ENCODE measurements around the gene PTPRJ. TPM values are rescaled to one million over a fixed set of nuclear protein-coding genes. Genes with fewer than 3 reads are reported as not detected.

PTPRJ gene
- total and polyA plus RNA-seq, 4 donors = 15.9 to 26.7 (median 17.0) TPM

GRCh38 chr11:48162885-48163268 is 182.5 kb downstream of the PTPRJ start:
- no peak overlapping the region for H3K4me3 ChIP-seq (ENCODE audit: low read depth, low read length)
- H3K4me1 ChIP-seq (ENCODE audit: control insufficient read depth, insufficient read depth, low read length) = no peaks in the 10 kb centered on the region
- H3K9me3 ChIP-seq (ENCODE audit: control insufficient read depth, insufficient read depth, low read length) = no peaks in the 10 kb centered on the region
- H3K36me3 ChIP-seq (ENCODE audit: control insufficient read depth, insufficient read depth, low read length) = peaks cover 15% of the 10 kb centered on the region
- H3K27ac ChIP-seq (ENCODE audit: low read depth, low read length) = no peak overlapping the region
- WGBS (ENCODE audit: insufficient coverage) = 27% methylated on average over 1 of the region's 1 CpG
- peak in 1 of 6 donors; percentile 80 for DNase-seq (ENCODE audit: low read depth in 4 of 6, low spot score in 6 of 6)
- no peaks in the 10 kb centered on the region for H3K27me3 ChIP-seq (ENCODE audit: control insufficient read depth, insufficient read depth, low read length)

GRCh38 chr11:48163360-48164100 is 183.2 kb downstream of the PTPRJ start:
- WGBS (ENCODE audit: insufficient coverage) = 82% methylated on average over 6 of the region's 12 CpGs
- Histone ChIP-seq H3K9me3 (ENCODE audit: control insufficient read depth, insufficient read depth, low read length) (no peaks in the 10 kb centered on the region), H3K27ac (ENCODE audit: low read depth, low read length) (no peak overlapping the region), H3K36me3 (ENCODE audit: control insufficient read depth, insufficient read depth, low read length) (peaks cover 15% of the 10 kb centered on the region), H3K4me1 (ENCODE audit: control insufficient read depth, insufficient read depth, low read length) (no peaks in the 10 kb centered on the region), H3K4me3 (ENCODE audit: low read depth, low read length) (no peak overlapping the region), H3K27me3 (ENCODE audit: control insufficient read depth, insufficient read depth, low read length) (no peaks in the 10 kb centered on the region)
- peak in 2 of 6 donors; percentile 25 to 62 for DNase-seq (ENCODE audit: low read depth in 4 of 6, low spot score in 6 of 6)

- peaks cover 15% of the 10 kb centered on the region for H3K36me3 ChIP-seq (ENCODE audit: control insufficient read depth, insufficient read depth, low read length)
- no peak for DNase-seq (ENCODE audit: low read depth in 4 of 6, low spot score in 6 of 6)
- no peaks in the 10 kb centered on the region for H3K9me3 ChIP-seq (ENCODE audit: control insufficient read depth, insufficient read depth, low read length)
- no peak overlapping the region for H3K27ac ChIP-seq (ENCODE audit: low read depth, low read length)
- H3K4me3 ChIP-seq (ENCODE audit: low read depth, low read length) = no peak overlapping the region
- peaks cover 8% of the 10 kb centered on the region for H3K4me1 ChIP-seq (ENCODE audit: control insufficient read depth, insufficient read depth, low read length)
- no peaks in the 10 kb centered on the region for H3K27me3 ChIP-seq (ENCODE audit: control insufficient read depth, insufficient read depth, low read length)
Measured at GRCh38 chr11:48164836-48165235, 184.5 kb downstream of the PTPRJ start.

GRCh38 chr11:48165426-48165825 is 185.1 kb downstream of the PTPRJ start:
- Histone ChIP-seq H3K27me3 (ENCODE audit: control insufficient read depth, insufficient read depth, low read length) (no peaks in the 10 kb centered on the region), H3K4me3 (ENCODE audit: low read depth, low read length) (no peak overlapping the region), H3K27ac (ENCODE audit: low read depth, low read length) (no peak overlapping the region), H3K36me3 (ENCODE audit: control insufficient read depth, insufficient read depth, low read length) (peaks cover 15% of the 10 kb centered on the region), H3K4me1 (ENCODE audit: control insufficient read depth, insufficient read depth, low read length) (peaks cover 12% of the 10 kb centered on the region), H3K9me3 (ENCODE audit: control insufficient read depth, insufficient read depth, low read length) (no peaks in the 10 kb centered on the region)
- 100% methylated on average over 1 of the region's 3 CpGs for WGBS (ENCODE audit: insufficient coverage)
- no peak for DNase-seq (ENCODE audit: low read depth in 4 of 6, low spot score in 6 of 6)

GRCh38 chr11:48167380-48167779 is 187.0 kb downstream of the PTPRJ start:
- WGBS (ENCODE audit: insufficient coverage) = no CpG with 5 or more reads among the region's 6 CpGs

GRCh38 chr11:48168815-48169214 is 188.5 kb downstream of the PTPRJ start:
- H3K27me3 ChIP-seq (ENCODE audit: control insufficient read depth, insufficient read depth, low read length) = no peaks in the 10 kb centered on the region
- H3K4me1 ChIP-seq (ENCODE audit: control insufficient read depth, insufficient read depth, low read length) = peaks cover 26% of the 10 kb centered on the region
- H3K36me3 ChIP-seq (ENCODE audit: control insufficient read depth, insufficient read depth, low read length) = peaks cover 11% of the 10 kb centered on the region
- 80% methylated on average over 3 of the region's 6 CpGs for WGBS (ENCODE audit: insufficient coverage)
- no peak overlapping the region for H3K27ac ChIP-seq (ENCODE audit: low read depth, low read length)
- H3K4me3 ChIP-seq (ENCODE audit: low read depth, low read length) = no peak overlapping the region
- H3K9me3 ChIP-seq (ENCODE audit: control insufficient read depth, insufficient read depth, low read length) = no peaks in the 10 kb centered on the region
- no peak for DNase-seq (ENCODE audit: low read depth in 4 of 6, low spot score in 6 of 6)

More at GRCh38 chr11:48167380-48167779, 187.0 kb downstream of the PTPRJ start:
- H3K4me1 ChIP-seq (ENCODE audit: control insufficient read depth, insufficient read depth, low read length) = peaks cover 17% of the 10 kb centered on the region
- no peaks in the 10 kb centered on the region for H3K9me3 ChIP-seq (ENCODE audit: control insufficient read depth, insufficient read depth, low read length)
- no peaks in the 10 kb centered on the region for H3K27me3 ChIP-seq (ENCODE audit: control insufficient read depth, insufficient read depth, low read length)
- DNase-seq (ENCODE audit: low read depth in 4 of 6, low spot score in 6 of 6) = no peak
- peaks cover 12% of the 10 kb centered on the region for H3K36me3 ChIP-seq (ENCODE audit: control insufficient read depth, insufficient read depth, low read length)
- H3K4me3 ChIP-seq (ENCODE audit: low read depth, low read length) = no peak overlapping the region
- H3K27ac ChIP-seq (ENCODE audit: low read depth, low read length) = no peak overlapping the region

- DNase-seq (ENCODE audit: low read depth in 4 of 6, low spot score in 6 of 6) = no peak
- Histone ChIP-seq H3K27me3 (ENCODE audit: control insufficient read depth, insufficient read depth, low read length) (no peaks in the 10 kb centered on the region), H3K4me1 (ENCODE audit: control insufficient read depth, insufficient read depth, low read length) (peaks cover 26% of the 10 kb centered on the region), H3K27ac (ENCODE audit: low read depth, low read length) (no peak overlapping the region), H3K36me3 (ENCODE audit: control insufficient read depth, insufficient read depth, low read length) (peaks cover 8% of the 10 kb centered on the region), H3K4me3 (ENCODE audit: low read depth, low read length) (no peak overlapping the region), H3K9me3 (ENCODE audit: control insufficient read depth, insufficient read depth, low read length) (no peaks in the 10 kb centered on the region)
- WGBS (ENCODE audit: insufficient coverage) = 57% methylated on average over 3 of the region's 6 CpGs
Measured at GRCh38 chr11:48169259-48169658, 188.9 kb downstream of the PTPRJ start.

- peaks cover 8% of the 10 kb centered on the region for H3K36me3 ChIP-seq (ENCODE audit: control insufficient read depth, insufficient read depth, low read length)
- H3K27ac ChIP-seq (ENCODE audit: low read depth, low read length) = peak overlapping the region; percentile 43
- no peaks in the 10 kb centered on the region for H3K9me3 ChIP-seq (ENCODE audit: control insufficient read depth, insufficient read depth, low read length)
- H3K27me3 ChIP-seq (ENCODE audit: control insufficient read depth, insufficient read depth, low read length) = no peaks in the 10 kb centered on the region
- H3K4me3 ChIP-seq (ENCODE audit: low read depth, low read length) = no peak overlapping the region
- 17% methylated on average over 6 of the region's 7 CpGs for WGBS (ENCODE audit: insufficient coverage)
- peaks cover 26% of the 10 kb centered on the region for H3K4me1 ChIP-seq (ENCODE audit: control insufficient read depth, insufficient read depth, low read length)
- DNase-seq (ENCODE audit: low read depth in 4 of 6, low spot score in 6 of 6) = no peak
Measured at GRCh38 chr11:48169717-48170116, 189.4 kb downstream of the PTPRJ start.

- 57% methylated on average over 5 of the region's 10 CpGs for WGBS (ENCODE audit: insufficient coverage)
- peak overlapping the region; percentile 57 for H3K27ac ChIP-seq (ENCODE audit: low read depth, low read length)
- H3K4me3 ChIP-seq (ENCODE audit: low read depth, low read length) = no peak overlapping the region
- peaks cover 26% of the 10 kb centered on the region for H3K4me1 ChIP-seq (ENCODE audit: control insufficient read depth, insufficient read depth, low read length)
- no peaks in the 10 kb centered on the region for H3K27me3 ChIP-seq (ENCODE audit: control insufficient read depth, insufficient read depth, low read length)
- H3K36me3 ChIP-seq (ENCODE audit: control insufficient read depth, insufficient read depth, low read length) = peaks cover 8% of the 10 kb centered on the region
- DNase-seq (ENCODE audit: low read depth in 4 of 6, low spot score in 6 of 6) = peak in 2 of 6 donors; percentile 11 to 36
- no peaks in the 10 kb centered on the region for H3K9me3 ChIP-seq (ENCODE audit: control insufficient read depth, insufficient read depth, low read length)
Measured at GRCh38 chr11:48170241-48171233, 190.2 kb downstream of the PTPRJ start.

All from spinal cord (tissue), 10 donors.